Measurements from ENCODE around the gene TMED10.

- TF ChIP-seq, protein P1, sequence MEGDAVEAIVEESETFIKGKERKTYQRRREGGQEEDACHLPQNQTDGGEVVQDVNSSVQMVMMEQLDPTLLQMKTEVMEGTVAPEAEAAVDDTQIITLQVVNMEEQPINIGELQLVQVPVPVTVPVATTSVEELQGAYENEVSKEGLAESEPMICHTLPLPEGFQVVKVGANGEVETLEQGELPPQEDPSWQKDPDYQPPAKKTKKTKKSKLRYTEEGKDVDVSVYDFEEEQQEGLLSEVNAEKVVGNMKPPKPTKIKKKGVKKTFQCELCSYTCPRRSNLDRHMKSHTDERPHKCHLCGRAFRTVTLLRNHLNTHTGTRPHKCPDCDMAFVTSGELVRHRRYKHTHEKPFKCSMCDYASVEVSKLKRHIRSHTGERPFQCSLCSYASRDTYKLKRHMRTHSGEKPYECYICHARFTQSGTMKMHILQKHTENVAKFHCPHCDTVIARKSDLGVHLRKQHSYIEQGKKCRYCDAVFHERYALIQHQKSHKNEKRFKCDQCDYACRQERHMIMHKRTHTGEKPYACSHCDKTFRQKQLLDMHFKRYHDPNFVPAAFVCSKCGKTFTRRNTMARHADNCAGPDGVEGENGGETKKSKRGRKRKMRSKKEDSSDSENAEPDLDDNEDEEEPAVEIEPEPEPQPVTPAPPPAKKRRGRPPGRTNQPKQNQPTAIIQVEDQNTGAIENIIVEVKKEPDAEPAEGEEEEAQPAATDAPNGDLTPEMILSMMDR (IDR thresholded peaks at IDR 0.05; ENCODE audit: extremely low read depth in 1 of 2, insufficient read depth in 1 of 2, low read depth in 1 of 2, low read length in 2 of 2), result no peak
- TF ChIP-seq EZH2 (IDR thresholded peaks at IDR 0.05; ENCODE audit: borderline replicate concordance, low read depth, low read length, severe bottlenecking), result no peak
These were observed 11.6 kb downstream of the TMED10 start for GRCh38 chr14:75164809-75165208.
